Adrenal gland (tissue), 12 donors: ENCODE results near the gene CD300C. TPM values are rescaled to one million over a fixed set of nuclear protein-coding genes. Genes with fewer than 3 reads are reported as not detected.

Experiments used
- DNase-seq, 7 donors: peaks; one replicate each; pipeline ENCODE4 v3.0.0-alpha.2; 2019 to 2020
- H3K27ac ChIP-seq, 5 donors: fragments of 200-600 bp; sonication (generic) in 4 of 5; 1 replicate in 3 of 5; 2 replicates in 2 of 5; pipeline versions ENCODE4 v1.5.1 to v1.8.0; 2016 to 2020; ENCODE audit warnings: mild to moderate bottlenecking in 1 of 5
- H3K27me3 ChIP-seq: fragments of 200-600 bp; 2 replicates; pipeline ENCODE4 v1.8.0; 2021
- H3K36me3 ChIP-seq, 2 donors: fragments of 200-600 bp; replicated peaks in 1 of 2; 1 replicate in 1 of 2; 2 replicates in 1 of 2; pipeline versions ENCODE4 v1.5.1 to v1.8.0; 2018 to 2022
- H3K4me1 ChIP-seq, 2 donors: fragments of 200-600 bp; replicated peaks in 1 of 2; 1 replicate in 1 of 2; 2 replicates in 1 of 2; pipeline versions ENCODE4 v1.5.1 to v1.8.0; 2018 to 2021
- H3K4me3 ChIP-seq, 4 donors: fragments of 200-600 bp; sonication (generic) in 3 of 4; one replicate each; pipeline ENCODE4 v1.5.1; 2016 to 2018
- H3K9me3 ChIP-seq, 3 donors: fragments of 200-600 bp; sonication (generic) in 1 of 3; replicated peaks in 1 of 3; 1 replicate in 2 of 3; 2 replicates in 1 of 3; pipeline versions ENCODE4 v1.5.1 to v1.8.0; 2016 to 2021
- CTCF ChIP-seq, 6 experiments: fragments of 450-650 bp in 4 of 6; fragments of 200-600 bp in 2 of 6; sonication (generic) in 1 of 6; IDR thresholded peaks; 1 replicate in 5 of 6; 2 replicates in 1 of 6; pipeline versions ENCODE4 v1.5.1 to v1.8.0; 2016 to 2021; ENCODE audit warnings: antibody characterized with exemption in 6 of 6, mild to moderate bottlenecking in 2 of 6, moderate library complexity in 1 of 6
- POLR2A ChIP-seq, 2 donors: fragments of 450-650 bp; IDR thresholded peaks; one replicate each; pipeline ENCODE4 v1.6.1; 2017; ENCODE audit warnings: antibody characterized with exemption in 2 of 2, mild to moderate bottlenecking in 2 of 2, moderate library complexity in 1 of 2
- WGBS, 4 donors: extraction: QIAGEN DNeasy Blood & Tissue Kit in 2 of 4; methylation state at CpG; one replicate each; pipeline versions ENCODE4 v1.1.5 to v1.1.7; 2013 to 2017; 5-methylcytosine and 5-hydroxymethylcytosine counted together
- intact Hi-C, 2 donors: fragments of 100-400 bp; cut with DNase I; formaldehyde crosslinking; loops; one replicate each; pipeline versions ENCODE4 v1.14.1 to v1.15.0; 2022 to 2023
- polyA plus RNA-seq, 3 donors: library from polyadenylated mRNA; stranded (reverse); fragments of 200-250 nt in 2 of 3; fragments of 350-450 nt in 1 of 3; fragmentation: Illumina TruSeq in 1 of 3; extraction: RNeasy Lipid Tissue Mini Kit (QIAGEN cat#74804) in 1 of 3; gene quantifications; one replicate each; pipeline ENCODE4 v1.2.3, GENCODE V29; 2013 to 2014
- total RNA-seq, 9 donors: library from RNA; depleted of rRNA in 4 of 9; stranded (reverse); fragments of >200 nt in 4 of 9; fragments of 120-200 nt in 1 of 9; fragmentation: NEBNext Ultra II Directional in 1 of 9; extraction: Animal tissue kit (Norgen Biotek cat#: 25700) in 1 of 9; gene quantifications; one replicate each; pipeline versions ENCODE4 v1.1.0 to v1.2.4, GENCODE V29; 2013 to 2023
- donor health status: healthy with polysubstance abuse.
- donor health status: Bipolar disorder and iron deficiency.
- donor health status: DM: yes; HTN: yes; CAD: no.
- donor health status: DM: no; HTN: no; CAD: no.
- donor health status: DM: no; HTN: no; CAD: no.
- donor health status: DM: yes; HTN: yes; CAD: no.

The CD300C gene
- total and polyA plus RNA-seq, 12 donors, result 0.22 to 4.5 (median 2.3) TPM; not detected in 1

GRCh38 chr17:74550602-74551001 lies 4.7 kb upstream of the CD300C start:
- intact Hi-C loops, result no loop called here
- no peaks in the 10 kb centered on the region for H3K27me3 ChIP-seq
- H3K36me3 ChIP-seq, result no peaks in the 10 kb centered on the region
- no peak for TF ChIP-seq CTCF (IDR thresholded peaks at IDR 0.05)
- no peak for TF ChIP-seq POLR2A (IDR thresholded peaks at IDR 0.05)
- H3K27ac ChIP-seq, result no peak overlapping the region
- H3K4me3 ChIP-seq, result no peak overlapping the region
- DNase-seq, result no peak
- 76 to 86% (median 83%) methylated on average over 5 to 15 of the region's 15 CpGs for WGBS, 4 donors
- H3K4me1 ChIP-seq, result no peaks in the 10 kb centered on the region
- H3K9me3 ChIP-seq, result no peaks in the 10 kb centered on the region

- Histone ChIP-seq H3K27me3 (no peaks in the 10 kb centered on the region), H3K9me3 (no peaks in the 10 kb centered on the region), H3K4me1 (no peaks in the 10 kb centered on the region), H3K27ac (no peak overlapping the region), H3K4me3 (no peak overlapping the region), H3K36me3 (no peaks in the 10 kb centered on the region)
- TF ChIP-seq CTCF (IDR thresholded peaks at IDR 0.05) (no peak), POLR2A (IDR thresholded peaks at IDR 0.05) (no peak)
- intact Hi-C loops, result no loop called here
- no peak for DNase-seq
- 75 to 76% (median 76%) methylated on average over 4 to 7 of the region's 7 CpGs; no CpG with 5 or more reads in 1 of the 4 donors for WGBS, 4 donors
These were observed 3.4 kb upstream of the CD300C start for GRCh38 chr17:74549343-74549742.

DNA sequence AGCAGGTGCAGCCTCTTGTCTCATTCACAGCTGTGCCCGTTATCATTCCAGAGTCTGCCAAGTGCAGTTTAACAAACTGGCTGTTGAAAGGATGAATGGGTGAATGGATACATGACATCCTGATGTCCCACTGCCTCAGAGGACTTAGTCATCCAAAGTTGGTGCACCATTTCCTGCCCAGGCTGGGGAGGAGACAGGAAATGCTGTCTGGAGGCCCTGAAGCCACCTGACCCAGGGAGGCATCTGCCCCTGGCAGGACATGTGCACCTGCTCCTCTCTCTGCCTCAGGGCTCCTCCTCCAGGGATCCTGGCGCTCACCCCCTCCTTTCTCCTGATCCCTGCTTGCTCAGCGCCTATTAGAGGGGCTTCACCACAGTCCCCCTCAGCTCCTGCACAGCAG lies 1.8 kb upstream of the CD300C start:
- intact Hi-C loops, result no loop called here
- no peaks in the 10 kb centered on the region for H3K9me3 ChIP-seq
- no peak for DNase-seq
- no peaks in the 10 kb centered on the region for H3K4me1 ChIP-seq
- H3K27ac ChIP-seq, result no peak overlapping the region
- no peaks in the 10 kb centered on the region for H3K36me3 ChIP-seq
- WGBS, 4 donors, result 70 to 93% (median 81%) methylated on average over 3 of the region's 3 CpGs
- H3K4me3 ChIP-seq, result no peak overlapping the region
- H3K27me3 ChIP-seq, result no peaks in the 10 kb centered on the region
- TF ChIP-seq CTCF (IDR thresholded peaks at IDR 0.05), result no peak
- no peak for TF ChIP-seq POLR2A (IDR thresholded peaks at IDR 0.05)

DNA sequence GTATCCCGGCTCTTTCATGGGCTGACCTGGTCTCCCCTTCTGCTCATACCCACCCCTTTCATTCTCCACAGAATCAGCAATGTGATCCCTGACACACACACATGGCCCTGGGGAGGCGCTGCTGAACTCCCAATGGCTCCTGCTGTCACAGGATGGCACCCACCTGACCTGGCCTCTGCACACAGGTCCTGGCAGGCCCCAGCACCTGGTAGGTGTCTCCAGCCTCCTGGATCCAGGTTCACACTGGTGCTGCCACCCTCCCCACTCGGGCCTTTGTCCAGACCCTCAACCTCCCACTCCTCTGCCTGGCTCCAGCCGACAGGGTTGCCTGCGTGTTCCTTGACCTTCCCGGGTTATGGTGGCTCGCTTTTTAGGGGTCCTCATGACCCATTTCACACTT lies 1.3 kb upstream of the CD300C start:
- Histone ChIP-seq H3K27me3 (no peaks in the 10 kb centered on the region), H3K4me1 (no peaks in the 10 kb centered on the region), H3K36me3 (no peaks in the 10 kb centered on the region), H3K9me3 (no peaks in the 10 kb centered on the region), H3K4me3 (no peak overlapping the region), H3K27ac (no peak overlapping the region)
- intact Hi-C loops, result no loop called here
- TF ChIP-seq CTCF (IDR thresholded peaks at IDR 0.05) (no peak), POLR2A (IDR thresholded peaks at IDR 0.05) (no peak)
- WGBS, 4 donors, result 82 to 92% (median 87%) methylated on average over 6 to 7 of the region's 7 CpGs
- no peak for DNase-seq
